ENCODE results near the gene UBTF.
A peak's percentile ranks its signal among the peaks of the same experiment; 100 is the strongest.

Gene UBTF

GRCh38 chr17:44219616-44220212 is at the start of gene UBTF:
Gene UBTF, minus strand, starts transcription at chr17:44219675. Its CDS starts 1,446 bp downstream, at chr17:44218229.
- peak within 1 kb of the TSS; percentile 88 for H3K27ac ChIP-seq (ENCODE audit: low read length)
- H3K9me3 ChIP-seq (replicated peaks; ENCODE audit: insufficient read depth, low read length) = no peaks in the 10 kb centered on the region
- peak within 1 kb of the TSS; percentile 81 for H3K4me2 ChIP-seq (ENCODE audit: low read depth, low read length)
- H2AFZ ChIP-seq (ENCODE audit: low read length) = peak within 1 kb of the TSS; percentile 54; the same call in 1 of the 2 replicates
- DNase-seq = peak; percentile 71
- peak within 1 kb of the TSS; percentile 96 for H3K4me3 ChIP-seq (ENCODE audit: low read length)
- H3K27me3 ChIP-seq (replicated peaks; ENCODE audit: insufficient read depth, low read length) = no peaks in the 10 kb centered on the region
- peaks cover 18% of the 10 kb centered on the region for H3K4me1 ChIP-seq (ENCODE audit: low read length)
- no peak for TF ChIP-seq EZH2phosphoT487 (IDR thresholded peaks at IDR 0.05; ENCODE audit: low read length)
- TF ChIP-seq EZH2 (optimal IDR thresholded peaks at IDR 0.05; ENCODE audit: low read depth, low read length) = no peak
- TF ChIP-seq CTCF (IDR thresholded peaks at IDR 0.05; ENCODE audit: low read length) = no peak
- H3F3A ChIP-seq (ENCODE audit: insufficient read depth, low read length) = peaks cover 29% of the 10 kb centered on the region; the same call in 1 of the 2 replicates
- H4K20me1 ChIP-seq (ENCODE audit: insufficient read depth, low read length) = no peaks in the 10 kb centered on the region
- H3K36me3 ChIP-seq (replicated peaks; ENCODE audit: insufficient read depth, low read length) = peaks cover 14% of the 10 kb centered on the region
- no peaks in the 10 kb centered on the region for H3K9me2 ChIP-seq (replicated peaks; ENCODE audit: insufficient read depth, low read length)
- peak within 1 kb of the TSS; percentile 97 for H3K9ac ChIP-seq (ENCODE audit: low read length)
- peaks cover 55% of the 10 kb centered on the region for H3K79me2 ChIP-seq (ENCODE audit: low read length)

- Histone ChIP-seq H3K9me2 (replicated peaks; ENCODE audit: insufficient read depth, low read length) (no peaks in the 10 kb centered on the region), H3K79me2 (ENCODE audit: low read length) (no peaks in the 10 kb centered on the region), H3K9me3 (replicated peaks; ENCODE audit: insufficient read depth, low read length) (no peaks in the 10 kb centered on the region), H2AFZ (ENCODE audit: low read length) (no peak overlapping the region), H3K9ac (ENCODE audit: low read length) (no peak overlapping the region), H4K20me1 (ENCODE audit: insufficient read depth, low read length) (no peaks in the 10 kb centered on the region), H3K4me1 (ENCODE audit: low read length) (no peaks in the 10 kb centered on the region), H3K36me3 (replicated peaks; ENCODE audit: insufficient read depth, low read length) (no peaks in the 10 kb centered on the region), H3K4me2 (ENCODE audit: low read depth, low read length) (no peak overlapping the region), H3K27me3 (replicated peaks; ENCODE audit: insufficient read depth, low read length) (no peaks in the 10 kb centered on the region), H3F3A (ENCODE audit: insufficient read depth, low read length) (no peaks in the 10 kb centered on the region), H3K4me3 (ENCODE audit: low read length) (no peak overlapping the region), H3K27ac (ENCODE audit: low read length) (no peak overlapping the region)
- TF ChIP-seq EZH2phosphoT487 (IDR thresholded peaks at IDR 0.05; ENCODE audit: low read length) (no peak), EZH2 (optimal IDR thresholded peaks at IDR 0.05; ENCODE audit: low read depth, low read length) (no peak), CTCF (IDR thresholded peaks at IDR 0.05; ENCODE audit: low read length) (no peak)
- DNase-seq = no peak
Measured at GRCh38 chr17:44268709-44269534, 49.4 kb upstream of the UBTF start.

GRCh38 chr17:44267818-44268490 is 48.5 kb upstream of the UBTF start, which contains the start of gene SLC4A1:
Gene SLC4A1, minus strand, starts transcription at chr17:44268135. Its CDS starts 5,269 bp downstream, at chr17:44262866.
- no peaks in the 10 kb centered on the region for H4K20me1 ChIP-seq (ENCODE audit: insufficient read depth, low read length)
- H3K4me3 ChIP-seq (ENCODE audit: low read length) = no peak within 1 kb of the TSS
- H2AFZ ChIP-seq (ENCODE audit: low read length) = no peak within 1 kb of the TSS
- no peak for TF ChIP-seq CTCF (IDR thresholded peaks at IDR 0.05; ENCODE audit: low read length)
- no peak for TF ChIP-seq EZH2phosphoT487 (IDR thresholded peaks at IDR 0.05; ENCODE audit: low read length)
- no peak for TF ChIP-seq EZH2 (optimal IDR thresholded peaks at IDR 0.05; ENCODE audit: low read depth, low read length)
- H3F3A ChIP-seq (ENCODE audit: insufficient read depth, low read length) = no peaks in the 10 kb centered on the region
- H3K79me2 ChIP-seq (ENCODE audit: low read length) = no peaks in the 10 kb centered on the region
- H3K4me2 ChIP-seq (ENCODE audit: low read depth, low read length) = no peak within 1 kb of the TSS
- no peak for DNase-seq
- no peak within 1 kb of the TSS for H3K27ac ChIP-seq (ENCODE audit: low read length)
- no peaks in the 10 kb centered on the region for H3K27me3 ChIP-seq (replicated peaks; ENCODE audit: insufficient read depth, low read length)
- H3K36me3 ChIP-seq (replicated peaks; ENCODE audit: insufficient read depth, low read length) = no peaks in the 10 kb centered on the region
- H3K4me1 ChIP-seq (ENCODE audit: low read length) = no peaks in the 10 kb centered on the region
- no peaks in the 10 kb centered on the region for H3K9me3 ChIP-seq (replicated peaks; ENCODE audit: insufficient read depth, low read length)
- H3K9me2 ChIP-seq (replicated peaks; ENCODE audit: insufficient read depth, low read length) = no peaks in the 10 kb centered on the region
- H3K9ac ChIP-seq (ENCODE audit: low read length) = no peak within 1 kb of the TSS

Measured in MM.1S (cell line).